Spleen (tissue), 11 donors: ENCODE results near the gene LEF1. TPM values are rescaled to one million over a fixed set of nuclear protein-coding genes. Genes with fewer than 3 reads are reported as not detected.

Experiments
- DNase-seq: peaks from one replicate; pipeline ENCODE4 v3.0.0-alpha.2; 2020
- H3K27ac ChIP-seq, 8 donors: fragments of 200-600 bp; sonication (generic) in 7 of 8; 1 replicate in 4 of 8; 2 replicates in 4 of 8; pipeline versions ENCODE4 v1.5.0 to v1.8.0; 2016 to 2021; ENCODE audit warnings: inconsistent platforms in 4 of 8, mild to moderate bottlenecking in 4 of 8, moderate library complexity in 1 of 8
- H3K27me3 ChIP-seq, 7 donors: fragments of 200-600 bp; sonication (generic) in 6 of 7; replicated peaks in 1 of 7; 1 replicate in 4 of 7; 2 replicates in 3 of 7; pipeline versions ENCODE4 v1.5.0 to v1.8.0; 2016 to 2021; ENCODE audit warnings: inconsistent platforms in 3 of 7, mild to moderate bottlenecking in 1 of 7
- H3K36me3 ChIP-seq, 6 donors: fragments of 200-600 bp; sonication (generic) in 5 of 6; 1 replicate in 4 of 6; 2 replicates in 2 of 6; pipeline versions ENCODE4 v1.5.0 to v1.8.0; 2016 to 2021; ENCODE audit warnings: inconsistent platforms in 2 of 6
- H3K4me1 ChIP-seq, 6 donors: fragments of 200-600 bp; sonication (generic) in 5 of 6; 1 replicate in 3 of 6; 2 replicates in 3 of 6; pipeline versions ENCODE4 v1.5.0 to v1.8.0; 2016 to 2021; ENCODE audit warnings: inconsistent platforms in 3 of 6
- H3K4me3 ChIP-seq, 8 donors: fragments of 200-600 bp; sonication (generic) in 7 of 8; 1 replicate in 4 of 8; 2 replicates in 4 of 8; pipeline versions ENCODE4 v1.5.0 to v1.8.0; 2016 to 2021; ENCODE audit warnings: inconsistent platforms in 4 of 8, mild to moderate bottlenecking in 4 of 8, moderate library complexity in 2 of 8
- H3K9me3 ChIP-seq, 8 donors: fragments of 200-600 bp; sonication (generic) in 7 of 8; 1 replicate in 4 of 8; 2 replicates in 4 of 8; pipeline versions ENCODE4 v1.5.0 to v1.8.0; 2016 to 2021; ENCODE audit warnings: inconsistent platforms in 4 of 8
- CTCF ChIP-seq, 11 experiments: fragments of 200-600 bp in 7 of 11; fragments of 450-650 bp in 4 of 11; sonication (generic) in 4 of 11; IDR thresholded peaks in 8 of 11; conservative IDR thresholded peaks in 3 of 11; 1 replicate in 7 of 11; 2 replicates in 4 of 11; pipeline versions ENCODE4 v1.4.0 to v1.8.0; 2016 to 2021; ENCODE audit warnings: antibody characterized with exemption in 11 of 11, inconsistent platforms in 4 of 11, mild to moderate bottlenecking in 1 of 11
- POLR2A ChIP-seq, 3 donors: fragments of 450-650 bp; IDR thresholded peaks; one replicate each; pipeline ENCODE4 v1.5.1; 2017; ENCODE audit warnings: antibody characterized with exemption in 3 of 3, mild to moderate bottlenecking in 1 of 3
- POLR2AphosphoS5 ChIP-seq, 3 donors: sonication (generic); formaldehyde crosslinking; IDR thresholded peaks; one replicate each; pipeline ENCODE4 v1.5.1; 2017; ENCODE audit warnings: antibody characterized with exemption in 3 of 3
- WGBS, 5 donors: extraction: QIAGEN DNeasy Blood & Tissue Kit in 3 of 5; methylation state at CpG; one replicate each; pipeline versions ENCODE4 v1.1.5 to v1.1.7; 2013 to 2018; 5-methylcytosine and 5-hydroxymethylcytosine counted together
- intact Hi-C: fragments of 100-400 bp; cut with DNase I; formaldehyde crosslinking; loops from one replicate; pipeline ENCODE4 v1.15.0; 2023; ENCODE audit warnings: low total_unique reads
- polyA plus RNA-seq, 3 donors: library from polyadenylated mRNA; stranded (reverse); fragments of 200-250 nt; gene quantifications; one replicate each; pipeline ENCODE4 v1.2.1, GENCODE V29; 2013
- total RNA-seq, 7 donors: library from RNA; depleted of rRNA in 3 of 7; stranded (reverse); fragments of >200 nt in 3 of 7; fragmentation: NEBNext Ultra II Directional in 4 of 7; extraction: Animal tissue kit (Norgen Biotek cat#: 25700) in 4 of 7; gene quantifications; one replicate each; pipeline versions ENCODE4 v1.1.0 to v1.2.1, GENCODE V29; 2016 to 2021
- donor health status: healthy with polysubstance abuse.
- donor health status: DM: no; HTN: no; CAD: no; lungs with moderate emphysema.
- donor health status: DM: no; HTN: no; CAD: no.
- donor health status: Bipolar disorder and iron deficiency.
- donor health status: healthy.
- donor health status: DM: no; HTN: no; CAD: no.
- donor health status: DM: yes; HTN: yes; CAD: no.

The LEF1 gene
- total and polyA plus RNA-seq, 10 donors: 7.8 to 55.4 (median 33.9) TPM

GRCh38 chr4:108193886-108194672 is 25.3 kb upstream of the LEF1 start:
- no peak for TF ChIP-seq POLR2AphosphoS5 (IDR thresholded peaks at IDR 0.05)
- TF ChIP-seq CTCF (IDR thresholded peaks at IDR 0.05 in 8 of 11, conservative IDR thresholded peaks at IDR 0.05 in 3 of 11): no peak
- no peak for TF ChIP-seq POLR2A (IDR thresholded peaks at IDR 0.05)
- intact Hi-C loops: no loop called here
- WGBS, 5 donors: 62 to 75% (median 69%) methylated on average over 4 of the region's 4 CpGs

GRCh38 chr4:108192935-108193334 is 24.2 kb upstream of the LEF1 start:
- no peak overlapping the region for H3K27ac ChIP-seq
- no peaks in the 10 kb centered on the region for H3K9me3 ChIP-seq
- TF ChIP-seq POLR2AphosphoS5 (IDR thresholded peaks at IDR 0.05) (no peak), CTCF (IDR thresholded peaks at IDR 0.05 in 8 of 11, conservative IDR thresholded peaks at IDR 0.05 in 3 of 11) (no peak), POLR2A (IDR thresholded peaks at IDR 0.05) (no peak)

More at GRCh38 chr4:108193886-108194672, 25.3 kb upstream of the LEF1 start:
- Histone ChIP-seq H3K36me3 (no peaks in the 10 kb centered on the region), H3K27ac (no peak overlapping the region), H3K9me3 (no peaks in the 10 kb centered on the region), H3K27me3 (no peaks in the 10 kb centered on the region), H3K4me3 (no peak overlapping the region), H3K4me1 (no peaks in the 10 kb centered on the region)
- DNase-seq: no peak

DNA sequence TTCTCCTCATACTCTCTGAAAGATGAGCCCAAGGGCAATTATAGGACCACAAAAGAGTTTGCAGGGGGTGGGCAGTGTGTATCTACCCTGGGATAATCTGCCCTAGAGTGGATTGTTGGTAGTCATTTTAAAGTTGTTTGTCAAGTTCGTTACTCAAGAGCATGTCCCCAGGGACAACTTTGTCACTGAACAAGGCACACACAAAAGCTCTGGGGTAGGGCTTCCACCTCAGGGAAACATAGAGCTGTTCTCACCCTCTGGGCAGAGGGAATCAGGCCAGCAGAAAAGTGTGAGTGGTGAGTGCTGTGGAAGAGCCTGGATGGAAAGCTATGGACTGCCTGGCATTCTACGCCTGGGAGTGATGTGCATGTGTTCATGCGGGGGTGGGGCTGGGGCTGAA is 23.3 kb upstream of the LEF1 start:
- no peaks in the 10 kb centered on the region for H3K9me3 ChIP-seq
- TF ChIP-seq POLR2A (IDR thresholded peaks at IDR 0.05) (no peak), CTCF (IDR thresholded peaks at IDR 0.05 in 8 of 11, conservative IDR thresholded peaks at IDR 0.05 in 3 of 11) (no peak), POLR2AphosphoS5 (IDR thresholded peaks at IDR 0.05) (no peak)
- H3K27ac ChIP-seq: no peak overlapping the region
- H3K27me3 ChIP-seq: no peaks in the 10 kb centered on the region
- 75 to 85% (median 81%) methylated on average over 3 of the region's 3 CpGs for WGBS, 5 donors
- no peaks in the 10 kb centered on the region for H3K4me1 ChIP-seq
- H3K36me3 ChIP-seq: no peaks in the 10 kb centered on the region
- no peak overlapping the region for H3K4me3 ChIP-seq
- no peak for DNase-seq
- intact Hi-C loops: no loop called here

More at GRCh38 chr4:108192935-108193334, 24.2 kb upstream of the LEF1 start:
- H3K27me3 ChIP-seq: no peaks in the 10 kb centered on the region
- H3K4me1 ChIP-seq: no peaks in the 10 kb centered on the region
- WGBS, 5 donors: 84 to 93% (median 92%) methylated on average over 3 of the region's 3 CpGs
- H3K36me3 ChIP-seq: no peaks in the 10 kb centered on the region
- no peak overlapping the region for H3K4me3 ChIP-seq
- DNase-seq: no peak
- intact Hi-C loops: no loop called here

GRCh38 chr4:108191269-108191914 is 22.7 kb upstream of the LEF1 start:
- WGBS, 5 donors: 88 to 91% (median 89%) methylated on average over 4 of the region's 4 CpGs
- H3K27me3 ChIP-seq: no peaks in the 10 kb centered on the region
- no peaks in the 10 kb centered on the region for H3K4me1 ChIP-seq
- no peaks in the 10 kb centered on the region for H3K36me3 ChIP-seq
- intact Hi-C loops: no loop called here
- no peak for DNase-seq
- H3K4me3 ChIP-seq: no peak overlapping the region
- no peak overlapping the region for H3K27ac ChIP-seq
- H3K9me3 ChIP-seq: no peaks in the 10 kb centered on the region
- TF ChIP-seq CTCF (IDR thresholded peaks at IDR 0.05 in 8 of 11, conservative IDR thresholded peaks at IDR 0.05 in 3 of 11): no peak
- TF ChIP-seq POLR2A (IDR thresholded peaks at IDR 0.05): no peak
- TF ChIP-seq POLR2AphosphoS5 (IDR thresholded peaks at IDR 0.05): no peak
